ENCODE measurements around the gene TNFAIP1.
"Not testable (repeated sequence)": the region's sequence is repeated elsewhere in the genome, so short reads cannot be mapped to it uniquely, and the experiment has no call there.

Gene TNFAIP1

DNA sequence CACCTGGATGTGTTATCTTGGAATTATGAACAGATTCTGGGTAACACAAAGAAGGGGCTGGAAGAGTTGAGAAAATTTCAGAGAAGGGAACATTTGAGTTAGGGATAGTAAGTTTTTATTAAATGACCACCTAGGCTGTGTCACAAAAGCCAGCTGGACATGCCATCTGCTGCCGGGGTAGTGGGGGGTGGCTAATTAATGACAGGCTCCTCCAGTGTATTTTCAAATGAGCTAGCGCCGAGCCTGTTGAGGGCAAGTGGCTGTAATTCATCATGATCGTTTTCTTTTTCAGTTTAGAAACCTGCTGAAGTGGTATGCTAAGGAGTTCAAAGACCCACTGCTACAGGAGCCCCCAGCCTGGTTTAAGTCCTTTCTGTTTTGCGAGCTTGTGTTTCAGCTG is 10.3 kb upstream of the TNFAIP1 start:
- DNase-seq = no peak

DNA sequence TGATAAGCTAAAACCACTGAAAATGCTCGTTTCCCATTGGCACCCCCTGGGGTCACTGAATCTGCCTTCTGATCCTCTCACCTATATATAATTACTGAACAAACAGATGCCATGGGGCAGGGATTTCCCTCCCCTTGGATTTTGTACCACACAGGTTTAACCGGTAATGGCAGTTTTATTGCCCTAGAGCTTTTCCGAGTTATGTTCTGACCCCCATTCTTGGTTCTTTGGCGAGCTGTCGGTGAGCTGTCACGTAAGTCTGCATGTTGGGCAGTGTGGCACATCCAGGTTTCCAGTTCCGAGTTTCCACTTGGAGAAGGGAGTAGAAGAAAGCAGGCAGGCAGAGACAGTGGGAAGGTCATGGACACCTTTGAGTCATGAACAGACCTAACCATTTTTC is 9.4 kb upstream of the TNFAIP1 start:
- DNase-seq = no peak

DNA sequence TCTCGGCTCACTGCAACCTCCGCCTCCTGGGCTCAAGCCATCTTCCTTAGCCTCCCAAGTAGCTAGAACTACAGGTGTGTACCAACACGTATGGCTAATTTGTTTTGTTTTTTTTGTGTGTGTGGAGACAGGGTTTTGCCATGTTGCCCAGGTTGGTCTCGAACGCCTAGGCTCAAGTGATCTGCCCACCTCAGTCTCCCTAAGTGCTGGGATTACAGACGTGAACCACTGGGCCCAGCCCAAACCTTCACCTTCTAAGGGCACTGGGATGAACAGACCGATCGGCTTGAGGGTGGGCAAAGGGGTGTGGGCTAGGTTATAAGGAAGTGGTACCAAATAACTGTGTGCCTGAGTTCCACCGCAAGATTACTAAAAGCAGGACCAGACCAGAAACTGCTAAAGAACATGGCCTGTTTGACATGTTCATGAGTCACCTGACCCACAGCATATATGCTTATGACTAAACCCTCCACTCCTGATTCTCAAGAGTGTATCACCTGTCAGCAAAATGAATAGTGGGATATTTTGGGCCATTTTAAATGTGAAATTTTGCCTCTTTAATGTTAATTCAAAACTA is 8.4 kb upstream of the TNFAIP1 start:
- DNase-seq = no peak

DNA sequence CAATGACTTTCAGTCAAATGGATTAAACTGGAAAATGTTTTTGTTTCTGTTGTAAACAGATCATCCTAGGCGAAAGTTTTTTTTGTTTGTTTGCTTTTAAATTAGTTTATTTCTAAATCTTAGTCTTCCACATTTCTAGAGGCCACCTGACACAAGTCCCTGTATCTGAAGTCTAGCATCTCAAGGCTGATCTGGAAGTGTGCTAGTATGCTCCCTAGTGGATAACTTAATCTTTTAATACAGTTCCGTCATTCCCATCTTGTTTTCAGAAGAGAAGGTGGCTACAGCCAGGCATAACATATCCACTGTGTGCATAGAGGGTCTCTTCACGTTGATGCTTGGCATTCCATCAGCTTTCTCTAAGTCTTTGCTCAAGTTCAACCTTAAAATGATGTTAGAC is 7.9 kb upstream of the TNFAIP1 start:
- DNase-seq = no peak

DNA sequence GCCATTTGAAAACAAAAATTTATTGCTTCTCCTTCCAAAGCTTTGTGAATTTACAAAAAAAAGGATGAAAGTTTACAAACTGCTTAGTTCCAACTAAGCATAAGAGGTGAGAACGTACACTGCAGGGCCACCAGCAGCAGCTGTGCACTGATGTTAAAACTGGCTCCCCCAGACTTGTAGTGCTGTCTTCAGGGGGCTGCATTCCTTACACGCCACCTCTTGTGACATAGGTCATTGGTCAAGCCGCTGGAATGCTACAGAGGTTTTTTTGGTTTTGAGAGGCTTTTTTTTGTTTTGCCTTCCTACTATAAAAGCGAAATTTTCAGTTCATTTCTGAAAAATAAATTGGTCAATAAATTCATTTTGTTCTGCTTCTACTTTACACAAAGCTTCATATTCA is 7.2 kb upstream of the TNFAIP1 start:
- DNase-seq = no peak

DNA sequence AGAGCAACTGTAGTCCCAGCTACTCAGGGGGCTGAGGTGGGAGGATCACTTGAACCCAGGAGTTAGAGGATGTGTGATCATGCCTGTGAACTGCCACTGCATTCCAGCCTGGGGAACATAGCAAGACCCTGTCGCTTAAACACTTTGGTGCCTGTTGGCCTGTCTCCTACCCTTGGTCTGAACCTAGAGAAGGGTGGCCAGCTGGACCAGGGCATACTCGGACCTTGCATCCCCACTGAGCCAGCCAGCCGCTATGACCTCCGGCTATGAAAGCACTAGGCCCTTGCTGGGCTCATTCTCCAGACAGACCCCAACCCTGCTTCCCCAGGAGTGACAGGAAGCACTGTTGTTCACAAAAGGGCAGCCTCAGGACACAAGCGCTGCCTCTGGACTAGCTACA is 4.9 kb upstream of the TNFAIP1 start:
- DNase-seq = no peak

DNA sequence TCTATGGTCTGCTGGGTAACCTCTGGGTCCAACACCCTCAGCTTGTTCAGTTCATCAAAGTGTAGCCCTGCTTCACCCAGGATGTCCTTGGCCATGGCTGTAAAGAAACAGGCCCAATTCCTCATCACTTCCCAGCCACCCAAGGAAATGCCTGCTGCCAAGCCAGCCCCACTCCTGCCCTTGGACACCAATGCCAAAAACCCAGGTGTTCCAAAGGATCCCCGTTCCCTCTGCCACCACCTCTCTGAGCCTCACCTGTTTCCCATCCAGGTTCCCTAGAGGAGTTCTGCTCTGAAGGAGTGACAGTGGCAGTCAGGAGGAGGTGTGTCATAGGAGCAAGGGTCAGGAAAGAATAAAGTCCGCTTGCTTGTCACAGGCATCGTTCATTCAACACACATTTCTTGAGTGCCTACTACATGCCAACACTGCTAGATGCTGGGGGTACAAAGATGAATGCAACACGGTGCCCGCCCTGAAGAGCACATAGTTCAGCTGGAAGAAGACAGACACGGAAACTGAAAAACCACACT is 3.6 kb upstream of the TNFAIP1 start:
- DNase-seq = no peak

DNA sequence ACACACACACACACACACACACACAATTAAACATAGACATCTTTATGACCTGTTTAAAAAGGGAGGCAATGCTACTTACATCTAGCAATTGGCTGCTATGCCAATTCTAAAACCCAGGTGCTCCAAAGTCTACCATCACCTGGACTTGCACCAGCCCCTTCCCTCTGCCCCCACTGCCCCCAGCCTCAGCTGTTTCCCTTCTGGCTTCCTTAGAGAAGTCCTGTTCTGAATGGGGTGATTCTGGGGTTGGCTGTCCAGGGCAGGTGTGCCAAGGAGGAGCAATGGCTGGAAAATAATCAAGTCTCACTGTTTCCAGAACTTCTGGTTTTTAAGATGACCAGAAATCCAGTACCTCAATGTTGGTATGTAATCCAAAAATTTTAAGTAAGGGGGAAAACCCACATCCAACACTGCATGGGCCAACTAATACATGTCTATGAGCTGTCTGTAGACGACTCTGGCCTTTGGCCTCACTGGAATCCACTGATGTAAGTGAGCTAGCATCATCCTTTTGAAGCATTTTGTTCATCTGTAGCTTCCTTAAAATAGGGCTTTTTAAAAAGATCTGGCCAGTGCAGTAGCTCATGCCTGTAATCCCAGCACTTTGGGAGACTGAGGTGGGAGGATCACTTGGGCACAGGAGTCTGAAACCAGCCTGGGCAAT is 2.3 kb upstream of the TNFAIP1 start:
- DNase-seq = no peak

DNA sequence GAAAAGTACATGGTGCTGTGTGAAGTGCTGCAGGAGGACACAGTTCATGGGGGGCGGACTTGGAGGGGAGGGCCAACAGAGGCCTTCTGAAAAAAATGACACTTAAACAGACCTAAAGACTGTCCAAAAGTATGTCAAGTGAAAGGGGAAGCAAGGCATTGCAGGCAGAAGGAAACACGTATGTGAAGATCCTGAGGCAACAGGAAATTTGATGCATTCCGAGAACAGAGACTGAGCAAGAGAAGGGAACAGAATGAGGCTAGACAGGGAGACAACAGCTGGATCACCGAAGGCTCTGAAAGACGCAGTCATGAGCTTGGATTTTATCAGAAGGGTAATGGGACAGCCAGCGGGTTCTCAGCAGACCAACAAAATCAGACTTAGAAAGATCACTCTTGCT is 1.4 kb upstream of the TNFAIP1 start:
- DNase-seq = no peak

DNA sequence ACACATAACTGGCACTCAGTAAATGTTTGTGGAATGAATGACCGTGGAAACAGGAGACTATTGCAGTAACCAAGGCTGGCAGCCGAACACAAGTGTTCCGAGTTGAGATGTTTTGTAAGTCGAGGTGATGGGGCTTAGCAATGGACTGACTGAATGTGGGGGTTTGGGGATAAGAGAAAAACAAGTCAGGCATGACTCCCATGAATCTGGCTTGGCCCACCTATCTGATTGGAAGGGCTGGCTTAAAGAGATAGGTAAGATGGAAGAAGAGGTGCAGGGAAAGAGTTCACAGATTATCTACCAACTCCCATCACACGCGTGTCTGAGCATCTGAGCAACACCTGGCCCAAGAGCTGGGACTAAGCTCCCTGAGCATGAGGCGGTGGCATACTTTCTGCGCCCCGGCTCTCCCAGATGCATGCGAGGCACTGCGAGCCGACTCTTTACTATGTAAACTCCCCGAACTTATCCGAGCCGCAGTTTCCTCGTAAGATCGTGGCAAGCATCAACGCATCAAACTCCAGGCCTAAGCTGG is 828 bp upstream of the TNFAIP1 start:
- DNase-seq = no peak

DNA sequence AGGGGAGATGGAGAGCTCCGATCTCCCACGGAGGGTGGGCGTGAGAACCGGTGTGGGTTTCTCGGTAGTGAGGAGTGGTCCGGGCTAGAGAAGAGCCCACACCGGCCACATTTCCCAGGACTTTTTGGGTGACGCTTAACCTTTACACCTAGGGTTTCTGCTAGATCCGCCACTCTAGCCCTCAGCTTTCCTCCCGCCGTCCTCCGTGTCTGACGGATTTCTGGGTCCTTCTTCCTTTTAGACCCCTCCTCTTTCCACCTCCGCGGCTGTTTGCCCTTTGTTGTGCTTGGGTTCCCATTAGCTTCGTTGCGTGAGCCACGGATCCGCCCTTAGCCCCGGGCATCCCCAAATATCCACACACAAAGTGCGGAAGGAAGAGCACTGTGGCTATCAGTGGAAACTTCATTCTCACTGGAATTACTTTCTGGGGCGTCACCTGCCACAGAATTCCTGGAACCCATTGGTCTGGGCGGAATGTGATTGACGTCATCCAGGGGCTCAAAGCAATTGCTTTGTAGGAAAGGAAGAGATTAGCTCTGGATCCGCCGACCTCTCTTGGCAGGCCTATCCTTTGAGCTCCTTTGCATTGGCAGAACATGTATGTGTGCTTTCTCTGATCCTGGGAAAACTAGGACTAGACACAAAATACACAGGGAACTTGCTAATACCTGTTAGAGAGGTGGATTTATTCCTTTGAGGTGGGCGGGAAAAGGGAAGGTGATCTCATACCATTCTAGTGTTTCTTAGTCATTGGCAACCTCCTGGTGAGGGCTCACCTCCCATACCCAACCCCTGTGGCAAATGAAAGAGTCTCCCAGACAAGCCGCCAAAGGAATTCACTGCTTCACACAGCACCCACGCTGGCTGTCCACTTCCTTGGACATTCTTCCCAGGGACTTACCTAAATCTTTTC is 654 bp downstream of the TNFAIP1 start:
- no peak for DNase-seq

DNA sequence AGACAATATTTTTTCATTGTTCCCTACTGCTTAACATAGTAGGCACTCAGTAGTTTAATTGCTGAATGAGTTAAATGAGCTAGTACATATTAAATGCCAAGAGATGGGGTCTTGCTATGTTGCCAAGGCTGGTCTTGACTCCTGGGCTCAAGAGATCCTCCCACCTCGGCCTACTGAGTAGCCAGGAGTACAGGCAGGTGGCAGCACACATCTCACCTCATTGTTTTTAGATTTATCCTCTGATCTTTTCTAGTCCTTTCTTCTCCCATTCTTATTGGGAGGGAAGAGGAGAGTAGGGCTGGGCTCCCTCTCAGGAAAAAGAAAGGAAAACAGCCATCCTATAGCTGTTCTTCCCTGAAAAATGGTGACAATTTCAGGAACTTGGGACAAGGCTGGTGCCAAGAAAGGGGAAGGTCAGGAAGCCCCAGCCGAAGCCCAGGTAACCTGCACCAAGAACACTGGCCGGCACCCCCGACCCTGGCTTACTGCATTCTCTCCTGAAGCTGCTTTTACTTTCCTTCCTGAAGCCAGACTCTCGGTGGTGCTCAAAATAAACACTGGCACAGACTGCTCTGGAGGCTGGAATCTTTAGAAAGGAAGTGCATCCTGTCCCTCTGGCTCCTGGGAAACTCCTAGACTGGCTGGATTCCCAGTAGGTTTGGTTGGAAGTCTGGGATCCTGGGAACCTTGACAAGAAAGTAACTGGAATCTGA is 2.7 kb downstream of the TNFAIP1 start:
- DNase-seq = no peak

DNA sequence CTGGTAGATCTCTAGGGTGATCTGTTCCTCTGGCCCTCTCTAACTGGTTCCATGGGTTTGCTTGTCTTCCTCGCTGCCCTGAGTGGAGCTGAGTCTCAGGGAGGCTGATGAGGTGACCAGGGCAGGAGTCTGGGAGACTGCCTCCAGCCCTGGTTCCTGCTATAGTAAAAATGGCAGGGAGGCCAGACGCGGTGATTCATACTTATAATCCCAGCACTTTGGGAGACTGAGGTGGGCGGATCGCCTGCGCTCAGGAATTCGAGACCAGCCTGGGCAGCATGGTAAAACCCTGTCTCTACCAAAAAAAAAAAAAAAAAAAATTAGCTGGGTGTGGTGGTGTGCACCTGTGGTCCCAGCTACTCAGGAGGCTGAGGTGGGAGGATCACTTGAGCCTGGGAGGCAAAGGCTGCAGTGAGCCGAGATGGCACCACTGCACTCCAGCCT is 3.2 kb downstream of the TNFAIP1 start:
- not testable (repeated sequence) for DNase-seq

DNA sequence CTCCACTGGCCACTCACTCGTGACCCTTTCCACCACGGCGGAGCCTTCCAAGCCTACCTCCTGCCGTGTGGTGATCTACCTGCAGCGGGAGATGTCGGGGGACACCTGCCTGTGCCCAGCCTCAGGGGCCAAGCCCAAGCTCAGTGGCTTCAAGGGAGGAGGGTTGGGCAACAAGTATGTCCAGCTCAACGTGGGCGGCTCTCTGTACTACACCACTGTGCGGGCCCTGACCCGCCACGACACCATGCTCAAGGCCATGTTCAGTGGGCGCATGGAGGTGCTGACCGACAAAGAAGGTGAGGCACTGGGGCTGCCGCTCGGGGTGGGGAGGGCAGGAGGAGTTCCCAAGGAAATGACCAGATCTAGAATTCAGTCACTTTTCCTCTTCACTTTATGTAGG is 3.9 kb downstream of the TNFAIP1 start:
- DNase-seq = no peak

DNA sequence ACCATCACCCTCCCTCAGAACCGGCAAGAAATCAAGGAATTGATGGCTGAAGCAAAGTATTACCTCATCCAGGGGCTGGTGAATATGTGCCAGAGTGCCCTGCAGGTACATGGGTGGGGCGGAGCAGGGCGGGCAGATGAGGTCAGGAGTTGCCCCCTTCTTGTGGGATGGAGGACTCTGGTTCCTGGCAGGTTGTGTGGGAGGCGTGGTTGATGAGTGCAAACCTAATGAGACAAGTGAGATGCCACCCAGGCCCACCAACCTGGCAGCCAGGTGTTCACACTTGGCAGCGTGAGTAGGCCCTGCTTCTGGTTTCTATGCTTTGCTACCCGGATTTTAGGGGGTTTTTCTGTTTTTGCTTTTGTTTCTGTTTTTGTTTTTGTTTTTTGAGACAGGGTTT is 4.8 kb downstream of the TNFAIP1 start:
- DNase-seq = no peak

DNA sequence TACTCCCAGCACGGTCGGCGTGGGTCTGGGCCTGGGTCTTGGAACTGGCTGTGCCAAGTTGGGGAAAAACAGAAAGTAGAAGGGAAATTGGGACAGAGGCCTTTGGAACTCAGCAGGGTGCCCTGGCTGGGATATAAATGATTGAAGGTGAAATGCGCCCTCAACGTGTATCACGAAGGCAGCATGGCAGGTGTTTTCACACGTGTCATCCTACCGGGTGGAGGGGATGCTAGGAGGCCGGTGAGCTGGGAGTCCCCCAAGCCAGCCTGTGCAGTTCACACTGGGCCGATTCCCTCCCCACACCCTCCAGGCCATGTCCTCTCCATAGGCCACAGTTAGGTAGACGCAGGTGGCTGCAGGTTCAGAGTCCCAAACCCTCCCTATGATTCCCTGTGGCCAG is 6.0 kb downstream of the TNFAIP1 start:
- DNase-seq = no peak

DNA sequence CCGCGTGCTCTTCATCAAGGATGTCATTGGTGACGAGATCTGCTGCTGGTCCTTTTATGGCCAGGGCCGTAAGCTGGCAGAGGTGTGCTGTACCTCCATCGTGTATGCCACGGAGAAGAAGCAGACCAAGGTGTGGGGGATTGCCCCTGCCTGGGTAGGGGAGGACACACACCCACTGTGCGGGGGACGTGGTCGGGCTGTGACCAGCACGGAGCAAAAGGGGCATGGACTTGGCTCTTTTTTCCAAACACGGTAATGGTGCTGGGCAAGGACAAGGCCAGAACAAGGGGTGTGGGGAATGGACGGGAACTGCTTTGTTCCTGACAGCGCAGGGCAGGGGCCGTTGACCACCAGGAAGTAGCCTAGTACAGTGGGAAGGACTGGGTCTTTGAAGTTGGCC is 6.8 kb downstream of the TNFAIP1 start:
- DNase-seq = no peak

DNA sequence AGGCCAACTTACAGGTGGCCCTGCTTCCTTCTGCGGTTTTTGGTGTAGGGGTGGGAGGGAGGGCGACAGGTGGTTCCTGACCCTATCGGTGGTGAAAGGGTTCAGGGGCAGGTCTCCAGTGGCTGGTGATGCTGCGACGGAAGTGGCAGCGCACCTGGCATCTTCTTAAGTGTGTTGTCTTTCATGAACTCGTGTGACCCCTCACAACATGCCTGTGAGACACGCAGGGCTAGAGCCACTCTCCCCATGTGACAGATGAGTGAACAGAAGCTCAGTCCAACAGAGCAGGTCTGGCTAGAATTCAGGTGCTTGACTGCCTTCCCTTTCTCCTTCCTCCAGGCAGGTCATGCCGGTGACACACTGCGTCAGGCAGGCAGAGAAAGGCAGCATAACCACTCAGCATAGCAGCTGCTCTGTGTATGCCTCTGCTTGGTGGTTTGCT is 8.0 kb downstream of the TNFAIP1 start:
- DNase-seq = no peak

DNA sequence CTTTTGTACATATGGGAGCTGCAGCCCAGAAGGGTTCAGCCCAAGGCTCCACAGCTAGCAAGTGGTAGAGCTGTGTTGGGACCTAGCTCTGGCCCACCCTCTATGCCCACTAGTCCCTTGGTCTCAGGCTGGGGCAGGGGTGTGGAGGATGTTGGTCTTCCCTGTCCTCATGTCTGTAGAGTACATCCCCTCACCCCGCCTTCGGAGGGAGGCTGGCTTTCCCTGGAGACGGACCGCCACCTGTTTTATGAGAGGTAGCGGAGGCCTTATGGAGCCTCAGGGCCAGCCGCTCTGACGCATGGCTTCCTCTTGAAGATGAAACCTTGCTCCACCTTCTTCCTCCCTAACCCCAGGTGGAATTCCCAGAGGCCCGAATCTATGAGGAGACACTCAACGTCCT is 8.4 kb downstream of the TNFAIP1 start:
- DNase-seq = no peak

DNA sequence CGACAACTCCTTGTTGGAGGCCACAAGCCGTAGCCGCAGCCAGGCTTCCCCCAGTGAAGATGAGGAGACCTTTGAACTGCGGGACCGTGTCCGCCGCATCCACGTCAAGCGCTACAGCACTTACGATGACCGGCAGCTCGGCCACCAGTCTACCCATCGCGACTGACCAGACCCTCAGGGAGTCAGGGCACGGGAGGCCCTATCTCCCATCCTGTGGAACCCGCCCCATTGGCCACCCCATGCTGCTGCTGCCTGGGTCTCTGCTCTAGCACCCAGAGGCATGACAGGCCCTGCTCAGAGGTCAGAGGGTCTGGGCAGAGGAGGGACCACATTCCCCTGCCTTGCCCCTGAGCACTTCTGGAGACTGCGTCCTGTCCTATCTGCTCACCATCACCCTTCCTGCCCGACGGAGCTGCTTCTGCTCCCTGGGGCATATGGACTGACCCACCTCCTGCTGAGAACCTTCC is 8.9 kb downstream of the TNFAIP1 start:
- no peak for DNase-seq

DNA sequence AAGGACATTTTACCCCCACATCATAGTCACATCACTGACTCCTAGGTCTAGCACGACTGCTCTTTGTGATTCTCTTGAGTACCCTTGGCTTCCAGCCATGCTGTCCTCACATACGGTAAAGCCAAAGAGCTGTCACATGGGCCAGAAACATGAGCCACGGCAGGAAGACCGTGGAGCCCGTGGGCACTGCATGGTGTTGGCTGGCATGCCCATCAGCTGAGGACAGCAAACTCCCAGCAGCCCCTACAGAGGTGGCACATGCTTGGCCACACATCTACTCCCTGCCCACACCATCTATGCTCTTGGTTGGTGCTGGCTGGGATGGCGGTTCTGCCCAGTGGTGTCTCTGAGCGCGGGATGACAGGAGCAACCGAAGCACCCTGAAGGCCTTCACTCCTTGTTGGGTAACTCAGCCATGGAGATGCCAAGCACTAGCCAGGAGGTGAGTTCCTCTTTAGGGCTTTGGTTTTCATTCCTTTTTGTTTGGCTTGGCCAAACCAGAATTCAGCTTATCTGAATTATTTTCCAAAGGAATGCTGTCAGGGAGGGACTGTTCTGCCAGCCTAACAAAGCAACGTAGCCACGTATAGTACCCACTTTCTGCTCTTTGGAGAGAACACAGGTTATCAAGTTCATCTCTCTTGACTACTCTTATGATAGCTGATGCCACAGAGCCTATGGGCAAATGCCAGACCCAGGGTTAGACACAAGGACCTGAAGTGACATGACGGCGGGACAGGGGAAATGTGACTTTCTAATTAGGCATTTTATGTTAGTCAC is 10.0 kb downstream of the TNFAIP1 start:
- DNase-seq = no peak

DNA sequence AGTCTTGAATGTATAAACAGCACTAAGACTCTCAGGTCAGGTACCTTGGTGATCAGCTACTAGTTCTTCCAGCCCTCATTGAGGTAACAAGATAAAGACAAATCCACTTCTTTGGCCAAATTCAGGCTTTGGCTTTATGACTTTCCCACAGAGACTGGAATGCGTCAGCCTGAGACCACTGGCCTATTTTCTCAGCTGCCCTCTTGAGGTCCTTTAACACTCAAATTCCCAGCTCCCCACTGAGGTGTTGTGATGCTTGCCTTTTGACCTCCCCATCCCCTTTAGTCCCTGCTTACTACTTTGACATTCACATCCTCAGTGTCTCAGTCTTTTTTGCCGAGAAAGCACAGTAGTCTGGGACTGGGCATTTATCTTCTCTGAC is 10.6 kb downstream of the TNFAIP1 start:
- DNase-seq = no peak

Measured in effector CD4-positive, alpha-beta T cell (primary cell).